ENCODE measurements around the gene VGF. TPM values are rescaled to one million over a fixed set of nuclear protein-coding genes. Genes with fewer than 3 reads are reported as not detected.

VGF gene
- total RNA-seq, 1 donor from 2014 or later: 8.7 TPM

- no peak overlapping the region for H3K27ac Mint-ChIP-seq (ENCODE audit: unreplicated experiment)
- peak overlapping the region; percentile 20 for H3K4me3 Mint-ChIP-seq
- H3K4me1 Mint-ChIP-seq: peaks cover 26% of the 10 kb centered on the region
- no peak for DNase-seq (ENCODE audit: low read depth, low spot score)
- H3K9me3 Mint-ChIP-seq: no peaks in the 10 kb centered on the region
- no peak for TF ChIP-seq CTCF (conservative IDR thresholded peaks at IDR 0.05)
- H3K36me3 Mint-ChIP-seq (ENCODE audit: low read depth): peaks cover 2% of the 10 kb centered on the region
- H3K27me3 Mint-ChIP-seq (ENCODE audit: low read depth): peaks cover 20% of the 10 kb centered on the region
These were observed 5.4 kb downstream of the VGF start for GRCh38 chr7:101159696-101160674.

- Mint-ChIP-seq H3K4me1 (peaks cover 22% of the 10 kb centered on the region), H3K27ac (ENCODE audit: unreplicated experiment) (no peak overlapping the region), H3K36me3 (ENCODE audit: low read depth) (peaks cover 6% of the 10 kb centered on the region), H3K9me3 (peaks cover 3% of the 10 kb centered on the region), H3K27me3 (ENCODE audit: low read depth) (peaks cover 9% of the 10 kb centered on the region), H3K4me3 (peak overlapping the region; percentile 66)
- no peak for DNase-seq (ENCODE audit: low read depth, low spot score)
- no peak for TF ChIP-seq CTCF (conservative IDR thresholded peaks at IDR 0.05)
These were observed 8.3 kb downstream of the VGF start for GRCh38 chr7:101156866-101157589.

GRCh38 chr7:101156277-101156676 lies 9.1 kb downstream of the VGF start:
- no peak overlapping the region for H3K27ac Mint-ChIP-seq (ENCODE audit: unreplicated experiment)
- peaks cover 6% of the 10 kb centered on the region for H3K36me3 Mint-ChIP-seq (ENCODE audit: low read depth)
- peaks cover 3% of the 10 kb centered on the region for H3K9me3 Mint-ChIP-seq
- peaks cover 6% of the 10 kb centered on the region for H3K27me3 Mint-ChIP-seq (ENCODE audit: low read depth)
- TF ChIP-seq CTCF (conservative IDR thresholded peaks at IDR 0.05): peak; percentile 25
- peak overlapping the region; percentile 66 for H3K4me3 Mint-ChIP-seq
- H3K4me1 Mint-ChIP-seq: peaks cover 17% of the 10 kb centered on the region
- no peak for DNase-seq (ENCODE audit: low read depth, low spot score)

- Mint-ChIP-seq H3K27ac (ENCODE audit: unreplicated experiment) (no peak overlapping the region), H3K9me3 (peaks cover 3% of the 10 kb centered on the region), H3K36me3 (ENCODE audit: low read depth) (peaks cover 6% of the 10 kb centered on the region), H3K4me3 (peak overlapping the region; percentile 72), H3K4me1 (peaks cover 13% of the 10 kb centered on the region), H3K27me3 (ENCODE audit: low read depth) (peaks cover 4% of the 10 kb centered on the region)
- TF ChIP-seq CTCF (conservative IDR thresholded peaks at IDR 0.05): no peak
- DNase-seq (ENCODE audit: low read depth, low spot score): no peak
These were observed 10.1 kb downstream of the VGF start for GRCh38 chr7:101155303-101155702.

- peaks cover 13% of the 10 kb centered on the region for H3K4me1 Mint-ChIP-seq
- no peak for DNase-seq (ENCODE audit: low read depth, low spot score)
- H3K27ac Mint-ChIP-seq (ENCODE audit: unreplicated experiment): no peak overlapping the region
- H3K36me3 Mint-ChIP-seq (ENCODE audit: low read depth): peaks cover 6% of the 10 kb centered on the region
- H3K9me3 Mint-ChIP-seq: peaks cover 3% of the 10 kb centered on the region
- peak overlapping the region; percentile 72 for H3K4me3 Mint-ChIP-seq
- TF ChIP-seq CTCF (conservative IDR thresholded peaks at IDR 0.05): no peak
- H3K27me3 Mint-ChIP-seq (ENCODE audit: low read depth): peaks cover 4% of the 10 kb centered on the region
These were observed 10.7 kb downstream of the VGF start for GRCh38 chr7:101154693-101155102.

Data from neural crest cell (in vitro differentiated cells).